ENCODE measurements around the gene GYG2. TPM values are rescaled to one million over a fixed set of nuclear protein-coding genes. Genes with fewer than 3 reads are reported as not detected.

Gene GYG2
- total RNA-seq, 1 experiment from 2014 or later = 1.7 TPM

- H3F3A ChIP-seq (ENCODE audit: insufficient read depth, low read depth) = no peaks in the 10 kb centered on the region
- no peak overlapping the region for H3K4me3 ChIP-seq
- no peak for DNase-seq
- no peaks in the 10 kb centered on the region for H3K9me3 ChIP-seq (ENCODE audit: insufficient read depth, low read depth)
- CTCF ChIA-PET = no interaction called here
- intact Hi-C loops (cut with micrococcal nuclease; ENCODE audit: unreplicated experiment) = loop anchor here (10.0 kb wide), 1 partner anchor 755 kb away; no protein-coding TSS in a partner anchor
- H3K27me3 ChIP-seq (ENCODE audit: insufficient read depth, low read depth) = peaks cover 19% of the 10 kb centered on the region; the same call in 1 of the 2 replicates
- H3K79me2 ChIP-seq (ENCODE audit: low read depth) = no peaks in the 10 kb centered on the region
- no peaks in the 10 kb centered on the region; the same call in 1 of the 2 replicates for H3K9me2 ChIP-seq (ENCODE audit: insufficient read depth)
- no peak overlapping the region for H3K27ac ChIP-seq
- no peaks in the 10 kb centered on the region for H3K36me3 ChIP-seq (ENCODE audit: low read depth)
- H3K4me1 ChIP-seq (replicated peaks; ENCODE audit: insufficient read depth) = no peaks in the 10 kb centered on the region
- no peaks in the 10 kb centered on the region for H4K20me1 ChIP-seq (ENCODE audit: insufficient read depth)
- no peak for TF ChIP-seq CTCF (conservative IDR thresholded peaks at IDR 0.05)
- no peak for TF ChIP-seq EZH2 (IDR thresholded peaks at IDR 0.05; ENCODE audit: low read depth)
- H2AFZ ChIP-seq = no peak overlapping the region
- H3K4me2 ChIP-seq = no peak overlapping the region
- POLR2A ChIA-PET (ENCODE audit: unreplicated experiment) = no interaction called here
- no TSS peak for BruUV-seq (replicated peaks)
Measured at GRCh38 chrX:2879670-2880069, 50.9 kb downstream of the GYG2 start.

- no peak overlapping the region for H3K27ac ChIP-seq
- H4K20me1 ChIP-seq (ENCODE audit: insufficient read depth) = no peaks in the 10 kb centered on the region
- H3K36me3 ChIP-seq (ENCODE audit: low read depth) = no peaks in the 10 kb centered on the region
- no TSS peak for BruUV-seq (replicated peaks)
- H3K9me3 ChIP-seq (ENCODE audit: insufficient read depth, low read depth) = no peaks in the 10 kb centered on the region
- no peaks in the 10 kb centered on the region for H3K79me2 ChIP-seq (ENCODE audit: low read depth)
- POLR2A ChIA-PET (ENCODE audit: unreplicated experiment) = interaction anchor here (0.6 kb wide), 1 partner anchor 23 kb away, joined by 4 read pairs; no protein-coding TSS in a partner anchor
- no peaks in the 10 kb centered on the region; the same call in 1 of the 2 replicates for H3K9me2 ChIP-seq (ENCODE audit: insufficient read depth)
- H3F3A ChIP-seq (ENCODE audit: insufficient read depth, low read depth) = no peaks in the 10 kb centered on the region
- TF ChIP-seq CTCF (conservative IDR thresholded peaks at IDR 0.05) (no peak), EZH2 (IDR thresholded peaks at IDR 0.05; ENCODE audit: low read depth) (no peak)
- H2AFZ ChIP-seq = no peak overlapping the region
- intact Hi-C loops (cut with micrococcal nuclease; ENCODE audit: unreplicated experiment) = no loop called here
- H3K27me3 ChIP-seq (ENCODE audit: insufficient read depth, low read depth) = peaks cover 19% of the 10 kb centered on the region; the same call in 1 of the 2 replicates
- no peak overlapping the region for H3K4me2 ChIP-seq
- H3K4me3 ChIP-seq = no peak overlapping the region
- CTCF ChIA-PET = no interaction called here
- no peaks in the 10 kb centered on the region for H3K4me1 ChIP-seq (replicated peaks; ENCODE audit: insufficient read depth)
- no peak for DNase-seq
Measured at GRCh38 chrX:2883770-2884169, 55.0 kb downstream of the GYG2 start.

- H4K20me1 ChIP-seq (ENCODE audit: insufficient read depth) = no peaks in the 10 kb centered on the region
- no peak overlapping the region for H3K4me3 ChIP-seq
- H3K27ac ChIP-seq = no peak overlapping the region
- H3K9me3 ChIP-seq (ENCODE audit: insufficient read depth, low read depth) = no peaks in the 10 kb centered on the region
- DNase-seq = no peak
- CTCF ChIA-PET = no interaction called here
- H3K4me2 ChIP-seq = no peak overlapping the region
- no peaks in the 10 kb centered on the region for H3K9me2 ChIP-seq (ENCODE audit: insufficient read depth)
- no peaks in the 10 kb centered on the region for H3K27me3 ChIP-seq (ENCODE audit: insufficient read depth, low read depth)
- no peaks in the 10 kb centered on the region for H3K36me3 ChIP-seq (ENCODE audit: low read depth)
- H2AFZ ChIP-seq = no peak overlapping the region
- POLR2A ChIA-PET (ENCODE audit: unreplicated experiment) = no interaction called here
- BruUV-seq (replicated peaks) = no TSS peak
- no peaks in the 10 kb centered on the region for H3K79me2 ChIP-seq (ENCODE audit: low read depth)
- intact Hi-C loops (cut with micrococcal nuclease; ENCODE audit: unreplicated experiment) = no loop called here
- 0 out of 2 replicates have a peak, but pooled peaks cover 4% of the 10 kb centered on the region for H3K4me1 ChIP-seq (replicated peaks; ENCODE audit: insufficient read depth)
- no peaks in the 10 kb centered on the region for H3F3A ChIP-seq (ENCODE audit: insufficient read depth, low read depth)
- no peak for TF ChIP-seq EZH2 (IDR thresholded peaks at IDR 0.05; ENCODE audit: low read depth)
- TF ChIP-seq CTCF (conservative IDR thresholded peaks at IDR 0.05) = no peak
Measured at GRCh38 chrX:2888309-2888708, 59.6 kb downstream of the GYG2 start.

Data from PC-9 (cell line).